ENCODE measurements around the gene WDR83. TPM values are rescaled to one million over a fixed set of nuclear protein-coding genes. Genes with fewer than 3 reads are reported as not detected.

Gene WDR83
- total and polyA plus RNA-seq, 10 of the 15 experiments (the other 5 are each of a cell fraction or from before 2014, with no cell fraction given): 0.58 to 17.7 (median 10.8) TPM

DNA sequence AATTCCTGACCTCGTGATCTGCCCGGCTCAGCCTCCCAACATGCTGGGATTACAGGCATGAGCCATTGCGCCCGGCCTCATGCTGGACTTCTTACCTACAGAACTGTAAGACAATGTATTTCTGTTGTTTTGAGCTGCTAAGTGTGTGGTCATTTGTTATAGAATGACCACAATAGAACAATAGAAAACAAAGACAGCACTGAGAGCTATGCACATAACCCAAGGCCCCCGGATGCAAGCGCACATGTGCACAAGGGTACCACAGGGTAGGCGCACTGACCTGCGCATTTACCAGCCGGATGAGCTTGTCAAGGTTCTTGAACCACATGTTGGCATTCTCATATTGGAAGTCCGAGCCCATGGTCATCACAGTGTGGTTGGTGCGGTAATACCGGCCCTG, 5.6 kb upstream of the WDR83 start (continued):
- TF ChIP-seq, protein P1, sequence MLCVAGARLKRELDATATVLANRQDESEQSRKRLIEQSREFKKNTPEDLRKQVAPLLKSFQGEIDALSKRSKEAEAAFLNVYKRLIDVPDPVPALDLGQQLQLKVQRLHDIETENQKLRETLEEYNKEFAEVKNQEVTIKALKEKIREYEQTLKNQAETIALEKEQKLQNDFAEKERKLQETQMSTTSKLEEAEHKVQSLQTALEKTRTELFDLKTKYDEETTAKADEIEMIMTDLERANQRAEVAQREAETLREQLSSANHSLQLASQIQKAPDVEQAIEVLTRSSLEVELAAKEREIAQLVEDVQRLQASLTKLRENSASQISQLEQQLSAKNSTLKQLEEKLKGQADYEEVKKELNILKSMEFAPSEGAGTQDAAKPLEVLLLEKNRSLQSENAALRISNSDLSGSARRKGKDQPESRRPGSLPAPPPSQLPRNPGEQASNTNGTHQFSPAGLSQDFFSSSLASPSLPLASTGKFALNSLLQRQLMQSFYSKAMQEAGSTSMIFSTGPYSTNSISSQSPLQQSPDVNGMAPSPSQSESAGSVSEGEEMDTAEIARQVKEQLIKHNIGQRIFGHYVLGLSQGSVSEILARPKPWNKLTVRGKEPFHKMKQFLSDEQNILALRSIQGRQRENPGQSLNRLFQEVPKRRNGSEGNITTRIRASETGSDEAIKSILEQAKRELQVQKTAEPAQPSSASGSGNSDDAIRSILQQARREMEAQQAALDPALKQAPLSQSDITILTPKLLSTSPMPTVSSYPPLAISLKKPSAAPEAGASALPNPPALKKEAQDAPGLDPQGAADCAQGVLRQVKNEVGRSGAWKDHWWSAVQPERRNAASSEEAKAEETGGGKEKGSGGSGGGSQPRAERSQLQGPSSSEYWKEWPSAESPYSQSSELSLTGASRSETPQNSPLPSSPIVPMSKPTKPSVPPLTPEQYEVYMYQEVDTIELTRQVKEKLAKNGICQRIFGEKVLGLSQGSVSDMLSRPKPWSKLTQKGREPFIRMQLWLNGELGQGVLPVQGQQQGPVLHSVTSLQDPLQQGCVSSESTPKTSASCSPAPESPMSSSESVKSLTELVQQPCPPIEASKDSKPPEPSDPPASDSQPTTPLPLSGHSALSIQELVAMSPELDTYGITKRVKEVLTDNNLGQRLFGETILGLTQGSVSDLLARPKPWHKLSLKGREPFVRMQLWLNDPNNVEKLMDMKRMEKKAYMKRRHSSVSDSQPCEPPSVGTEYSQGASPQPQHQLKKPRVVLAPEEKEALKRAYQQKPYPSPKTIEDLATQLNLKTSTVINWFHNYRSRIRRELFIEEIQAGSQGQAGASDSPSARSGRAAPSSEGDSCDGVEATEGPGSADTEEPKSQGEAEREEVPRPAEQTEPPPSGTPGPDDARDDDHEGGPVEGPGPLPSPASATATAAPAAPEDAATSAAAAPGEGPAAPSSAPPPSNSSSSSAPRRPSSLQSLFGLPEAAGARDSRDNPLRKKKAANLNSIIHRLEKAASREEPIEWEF (IDR thresholded peaks at IDR 0.05; ENCODE audit: insufficient replicate concordance, low read depth, low read length): no peak
- TF ChIP-seq POLR2AphosphoS5 (IDR thresholded peaks at IDR 0.05; ENCODE audit: low read length) (no peak), BMI1 (IDR thresholded peaks at IDR 0.05; ENCODE audit: borderline replicate concordance) (no peak), TAF1 (IDR thresholded peaks at IDR 0.05; ENCODE audit: borderline replicate concordance, low read depth, low read length) (no peak)

DNA sequence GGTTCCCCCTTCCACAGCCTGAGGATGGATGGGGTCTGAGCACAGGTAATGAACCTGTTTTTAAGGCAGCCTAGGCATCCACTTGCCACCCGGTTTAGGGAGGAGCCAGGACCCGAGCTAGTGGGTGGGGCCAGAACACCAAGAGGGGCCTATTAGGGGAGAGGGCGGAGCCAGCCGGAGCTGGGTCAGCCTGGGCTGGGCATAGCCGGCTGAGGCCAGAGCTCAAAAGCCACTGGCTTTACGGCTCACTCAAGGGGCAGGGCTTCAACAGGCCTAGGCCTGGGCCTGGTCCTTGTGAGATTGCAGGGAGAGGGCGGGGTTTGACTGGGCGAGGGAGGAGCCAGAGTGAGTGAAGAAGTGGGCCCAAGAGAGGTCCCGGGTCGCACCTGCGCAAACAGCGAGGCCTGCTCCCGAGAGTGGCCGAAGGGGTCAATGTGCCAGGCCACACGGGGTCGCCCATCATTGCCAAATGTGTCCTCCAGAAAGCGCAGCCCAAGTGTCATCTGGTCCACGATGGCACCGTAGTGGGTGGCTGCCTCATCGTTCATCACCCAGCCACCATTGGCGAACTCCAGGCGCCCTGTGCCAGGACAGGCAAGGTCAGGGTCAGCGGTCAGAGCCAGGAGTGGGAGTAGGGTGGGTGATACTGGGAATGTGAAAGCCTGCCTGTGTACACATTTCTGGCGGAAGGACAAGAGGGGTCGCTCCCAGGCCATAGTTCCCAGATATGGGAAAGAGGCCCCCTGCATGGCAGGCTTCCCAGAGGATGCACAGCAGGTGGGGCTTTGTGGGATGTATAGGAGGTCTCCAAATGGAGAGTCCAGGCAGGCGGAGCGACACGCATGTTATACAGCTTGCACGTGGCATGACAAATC, 2.0 kb upstream of the WDR83 start:
- peak overlapping the region; percentile 24; the same call in 1 of the 2 replicates for H3K4me3 ChIP-seq
- H3K27ac ChIP-seq (ENCODE audit: control insufficient read depth, insufficient read depth): peak overlapping the region; percentile 92
- H3K9ac ChIP-seq (ENCODE audit: control insufficient read depth, insufficient read depth, low read length): peak overlapping the region; percentile 81
- in situ Hi-C loops (cut with MboI): no loop called here
- 59% methylated on average over 24 of the region's 29 CpGs for WGBS (ENCODE audit: insufficient coverage, insufficient replicate concordance, low lambda C conversion rate, missing lambda C conversion rate)
- H3K4me1 ChIP-seq (ENCODE audit: control insufficient read depth, insufficient read depth, low read length): peaks cover 22% of the 10 kb centered on the region
- FAIRE-seq (no peak), ATAC-seq (peak; percentile 36), DNase-seq (ENCODE audit: low read depth, low spot score) (no peak)
- peaks cover 41% of the 10 kb centered on the region for H3K79me2 ChIP-seq (ENCODE audit: control insufficient read depth, insufficient read depth, low read length)
- CTCF ChIA-PET: interaction anchor here (1.0 to 3.6 kb wide), 4 partner anchors 13 to 105 kb away, joined by 3 to 13 read pairs (median 8); no protein-coding TSS in a partner anchor
- peak overlapping the region; percentile 56; the same call in 1 of the 2 replicates for H2AFZ ChIP-seq (ENCODE audit: control insufficient read depth, low read depth, low read length)
- no peaks in the 10 kb centered on the region for H3K9me3 ChIP-seq (replicated peaks; ENCODE audit: control insufficient read depth, insufficient read depth, low read length)
- POLR2A ChIA-PET: interaction anchor here (0.5 to 2.3 kb wide), 4 partner anchors 50 to 634 kb away, joined by 3 to 15 read pairs (median 4); partner anchors contain the start of genes ZNF490 and ZNF791
- no peaks in the 10 kb centered on the region for H3K27me3 ChIP-seq (replicated peaks in 1 of 2; ENCODE audit: control insufficient read depth in 2 of 2, insufficient read depth in 2 of 2, low read length in 1 of 2)
- RAD21 ChIA-PET (ENCODE audit: unreplicated experiment): interaction anchor here (0.6 to 1.8 kb wide), 3 partner anchors 72 to 1236 kb away, joined by 4 read pairs; partner anchors contain the start of gene GET3
- no TSS peak for BruUV-seq (replicated peaks)
- SMC1A ChIA-PET (ENCODE audit: uncharacterized antibody, unreplicated experiment): interaction anchor here (1.1 to 2.4 kb wide), 3 partner anchors 13 to 54 kb away, joined by 3 to 10 read pairs (median 8); partner anchors contain the start of genes ZNF490 and ZNF791
- intact Hi-C loops (cut with micrococcal nuclease; ENCODE audit: unreplicated experiment): loop anchor here (2.0 kb wide), 1 partner anchor 52 kb away; no protein-coding TSS in a partner anchor
- peak overlapping the region; percentile 99 for H3K4me2 ChIP-seq (ENCODE audit: control insufficient read depth, insufficient read depth)
- no peaks in the 10 kb centered on the region for H4K20me1 ChIP-seq (ENCODE audit: control insufficient read depth, insufficient read depth)
- peaks cover 18 to 26% of the 10 kb centered on the region in 2 experiments for H3K36me3 ChIP-seq (ENCODE audit: control insufficient read depth in 2 of 2, insufficient read depth in 2 of 2, low read length in 1 of 2)
- TF ChIP-seq, protein P2, sequence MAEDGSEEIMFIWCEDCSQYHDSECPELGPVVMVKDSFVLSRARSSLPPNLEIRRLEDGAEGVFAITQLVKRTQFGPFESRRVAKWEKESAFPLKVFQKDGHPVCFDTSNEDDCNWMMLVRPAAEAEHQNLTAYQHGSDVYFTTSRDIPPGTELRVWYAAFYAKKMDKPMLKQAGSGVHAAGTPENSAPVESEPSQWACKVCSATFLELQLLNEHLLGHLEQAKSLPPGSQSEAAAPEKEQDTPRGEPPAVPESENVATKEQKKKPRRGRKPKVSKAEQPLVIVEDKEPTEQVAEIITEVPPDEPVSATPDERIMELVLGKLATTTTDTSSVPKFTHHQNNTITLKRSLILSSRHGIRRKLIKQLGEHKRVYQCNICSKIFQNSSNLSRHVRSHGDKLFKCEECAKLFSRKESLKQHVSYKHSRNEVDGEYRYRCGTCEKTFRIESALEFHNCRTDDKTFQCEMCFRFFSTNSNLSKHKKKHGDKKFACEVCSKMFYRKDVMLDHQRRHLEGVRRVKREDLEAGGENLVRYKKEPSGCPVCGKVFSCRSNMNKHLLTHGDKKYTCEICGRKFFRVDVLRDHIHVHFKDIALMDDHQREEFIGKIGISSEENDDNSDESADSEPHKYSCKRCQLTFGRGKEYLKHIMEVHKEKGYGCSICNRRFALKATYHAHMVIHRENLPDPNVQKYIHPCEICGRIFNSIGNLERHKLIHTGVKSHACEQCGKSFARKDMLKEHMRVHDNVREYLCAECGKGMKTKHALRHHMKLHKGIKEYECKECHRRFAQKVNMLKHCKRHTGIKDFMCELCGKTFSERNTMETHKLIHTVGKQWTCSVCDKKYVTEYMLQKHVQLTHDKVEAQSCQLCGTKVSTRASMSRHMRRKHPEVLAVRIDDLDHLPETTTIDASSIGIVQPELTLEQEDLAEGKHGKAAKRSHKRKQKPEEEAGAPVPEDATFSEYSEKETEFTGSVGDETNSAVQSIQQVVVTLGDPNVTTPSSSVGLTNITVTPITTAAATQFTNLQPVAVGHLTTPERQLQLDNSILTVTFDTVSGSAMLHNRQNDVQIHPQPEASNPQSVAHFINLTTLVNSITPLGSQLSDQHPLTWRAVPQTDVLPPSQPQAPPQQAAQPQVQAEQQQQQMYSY (CRISPR knock-in tag; IDR thresholded peaks at IDR 0.05): no peak
- peak; percentile 16 for TF ChIP-seq MEF2B (IDR thresholded peaks at IDR 0.05; ENCODE audit: partially characterized antibody, poor library complexity, severe bottlenecking)
- no peak for TF ChIP-seq ATF7 (IDR thresholded peaks at IDR 0.05; ENCODE audit: low read depth)
- TF ChIP-seq, protein P3, sequence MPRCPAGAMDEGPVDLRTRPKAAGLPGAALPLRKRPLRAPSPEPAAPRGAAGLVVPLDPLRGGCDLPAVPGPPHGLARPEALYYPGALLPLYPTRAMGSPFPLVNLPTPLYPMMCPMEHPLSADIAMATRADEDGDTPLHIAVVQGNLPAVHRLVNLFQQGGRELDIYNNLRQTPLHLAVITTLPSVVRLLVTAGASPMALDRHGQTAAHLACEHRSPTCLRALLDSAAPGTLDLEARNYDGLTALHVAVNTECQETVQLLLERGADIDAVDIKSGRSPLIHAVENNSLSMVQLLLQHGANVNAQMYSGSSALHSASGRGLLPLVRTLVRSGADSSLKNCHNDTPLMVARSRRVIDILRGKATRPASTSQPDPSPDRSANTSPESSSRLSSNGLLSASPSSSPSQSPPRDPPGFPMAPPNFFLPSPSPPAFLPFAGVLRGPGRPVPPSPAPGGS (IDR thresholded peaks at IDR 0.05; ENCODE audit: borderline replicate concordance, insufficient read depth, low read depth, low read length, poor library complexity, severe bottlenecking): peak; percentile 88
